ENCODE results near the gene RNF115.
"Not testable (repeated sequence)": the region's sequence is repeated elsewhere in the genome, so short reads cannot be mapped to it uniquely, and the experiment has no call there.

The RNF115 gene

GRCh38 chr1:145826030-145826429, 2.1 kb upstream of the RNF115 start:
- no peak for DNase-seq

- no peak for DNase-seq
Observed at GRCh38 chr1:145824499-145824842, 576 bp upstream of the RNF115 start.

GRCh38 chr1:145822779-145823331, 1.0 kb downstream of the RNF115 start:
- DNase-seq = not testable (repeated sequence)

GRCh38 chr1:145818095-145818494, 5.8 kb downstream of the RNF115 start:
- not testable (repeated sequence) for DNase-seq

GRCh38 chr1:145812977-145813810, 10.7 kb downstream of the RNF115 start:
- DNase-seq = not testable (repeated sequence)

- DNase-seq = no peak
Observed at GRCh38 chr1:145806844-145807243, 17.1 kb downstream of the RNF115 start.

- no peak for DNase-seq
Observed at GRCh38 chr1:145806408-145806807, 17.5 kb downstream of the RNF115 start.

GRCh38 chr1:145805057-145805456, 18.8 kb downstream of the RNF115 start:
- no peak for DNase-seq

GRCh38 chr1:145804235-145805045, 19.5 kb downstream of the RNF115 start:
- no peak for DNase-seq

- DNase-seq = no peak
Observed at GRCh38 chr1:145799806-145800205, 24.1 kb downstream of the RNF115 start.

- no peak for DNase-seq
Observed at GRCh38 chr1:145796753-145797152, 27.1 kb downstream of the RNF115 start.

GRCh38 chr1:145795257-145795881, 28.5 kb downstream of the RNF115 start:
- no peak for DNase-seq

GRCh38 chr1:145792484-145792883, 31.4 kb downstream of the RNF115 start:
- no peak for DNase-seq

GRCh38 chr1:145791860-145792259, 32.0 kb downstream of the RNF115 start:
- DNase-seq = not testable (repeated sequence)

GRCh38 chr1:145788580-145788979, 35.3 kb downstream of the RNF115 start:
- no peak for DNase-seq

- no peak for DNase-seq
Observed at GRCh38 chr1:145786271-145786670, 37.6 kb downstream of the RNF115 start.

- no peak for DNase-seq
Observed at GRCh38 chr1:145785547-145785946, 38.3 kb downstream of the RNF115 start.

GRCh38 chr1:145784409-145784808, 39.5 kb downstream of the RNF115 start:
- DNase-seq = no peak

GRCh38 chr1:145782272-145783099, 41.4 kb downstream of the RNF115 start:
- no peak for DNase-seq

GRCh38 chr1:145778146-145778540, 45.8 kb downstream of the RNF115 start:
- no peak for DNase-seq

GRCh38 chr1:145777357-145778145, 46.3 kb downstream of the RNF115 start:
- DNase-seq = no peak

- DNase-seq = no peak
Observed at GRCh38 chr1:145773423-145773822, 50.5 kb downstream of the RNF115 start.

All from stimulated activated CD4-positive, alpha-beta T cell treated with anti-CD3 and anti-CD28 coated beads, Interleukin-4, amount 100 ng/mL, for 1 hour (primary cell).